IPS-15b (cell line): ENCODE data around the gene RTF2.

Experiments
- H3K27me3 ChIP-seq: one replicate; pipeline ENCODE4 v1.6.1; 2013; ENCODE audit warnings: low read length; ENCODE audit not compliant: control insufficient read depth, insufficient read depth
- H3K36me3 ChIP-seq: one replicate; pipeline ENCODE4 v1.6.1; 2013; ENCODE audit warnings: low read length; ENCODE audit not compliant: control insufficient read depth, insufficient read depth
- H3K4me1 ChIP-seq: one replicate; pipeline ENCODE4 v1.6.1; 2013; ENCODE audit warnings: mild to moderate bottlenecking, low read length; ENCODE audit not compliant: control insufficient read depth, insufficient read depth
- H3K4me3 ChIP-seq: one replicate; pipeline ENCODE4 v1.5.1; 2013; ENCODE audit warnings: low read depth, low read length
- H3K9ac ChIP-seq: one replicate; pipeline ENCODE4 v1.6.1; 2013; ENCODE audit warnings: low read depth, mild to moderate bottlenecking, low read length
- H3K9me3 ChIP-seq: one replicate; pipeline ENCODE4 v1.6.1; 2013; ENCODE audit warnings: mild to moderate bottlenecking, low read length; ENCODE audit not compliant: control insufficient read depth, insufficient read depth

RTF2 gene

GRCh38 chr20:56440346-56441007, 27.9 kb upstream of the RTF2 start:
- Histone ChIP-seq H3K36me3 (no peaks in the 10 kb centered on the region), H3K9ac (no peak overlapping the region), H3K4me1 (no peaks in the 10 kb centered on the region), H3K27me3 (no peaks in the 10 kb centered on the region), H3K9me3 (no peaks in the 10 kb centered on the region), H3K4me3 (no peak overlapping the region)

- Histone ChIP-seq H3K9ac (no peak overlapping the region), H3K4me1 (peaks cover 4% of the 10 kb centered on the region), H3K27me3 (no peaks in the 10 kb centered on the region), H3K36me3 (no peaks in the 10 kb centered on the region), H3K4me3 (no peak overlapping the region), H3K9me3 (no peaks in the 10 kb centered on the region)
Observed at GRCh38 chr20:56442389-56443365, 25.8 kb upstream of the RTF2 start.

GRCh38 chr20:56443654-56444540, 24.5 kb upstream of the RTF2 start:
- H3K9ac ChIP-seq: no peak overlapping the region
- H3K4me1 ChIP-seq: peaks cover 4% of the 10 kb centered on the region
- no peaks in the 10 kb centered on the region for H3K9me3 ChIP-seq
- no peak overlapping the region for H3K4me3 ChIP-seq
- no peaks in the 10 kb centered on the region for H3K27me3 ChIP-seq
- no peaks in the 10 kb centered on the region for H3K36me3 ChIP-seq

GRCh38 chr20:56445130-56445529, 23.3 kb upstream of the RTF2 start:
- no peak overlapping the region for H3K4me3 ChIP-seq
- H3K9ac ChIP-seq: no peak overlapping the region
- H3K4me1 ChIP-seq: peaks cover 4% of the 10 kb centered on the region
- H3K9me3 ChIP-seq: no peaks in the 10 kb centered on the region
- H3K27me3 ChIP-seq: no peaks in the 10 kb centered on the region
- no peaks in the 10 kb centered on the region for H3K36me3 ChIP-seq

GRCh38 chr20:56445540-56445939, 22.9 kb upstream of the RTF2 start:
- H3K36me3 ChIP-seq: no peaks in the 10 kb centered on the region
- no peak overlapping the region for H3K4me3 ChIP-seq
- H3K9ac ChIP-seq: no peak overlapping the region
- no peaks in the 10 kb centered on the region for H3K27me3 ChIP-seq
- no peaks in the 10 kb centered on the region for H3K9me3 ChIP-seq
- H3K4me1 ChIP-seq: peaks cover 4% of the 10 kb centered on the region

- H3K36me3 ChIP-seq: no peaks in the 10 kb centered on the region
- no peak overlapping the region for H3K4me3 ChIP-seq
- no peaks in the 10 kb centered on the region for H3K27me3 ChIP-seq
- H3K9me3 ChIP-seq: no peaks in the 10 kb centered on the region
- peaks cover 4% of the 10 kb centered on the region for H3K4me1 ChIP-seq
- H3K9ac ChIP-seq: no peak overlapping the region
Observed at GRCh38 chr20:56447227-56447626, 21.2 kb upstream of the RTF2 start.

- Histone ChIP-seq H3K4me3 (no peak overlapping the region), H3K9ac (no peak overlapping the region), H3K36me3 (no peaks in the 10 kb centered on the region), H3K27me3 (no peaks in the 10 kb centered on the region), H3K4me1 (peaks cover 4% of the 10 kb centered on the region), H3K9me3 (no peaks in the 10 kb centered on the region)
Observed at GRCh38 chr20:56449459-56449858, 19.0 kb upstream of the RTF2 start.

- Histone ChIP-seq H3K9ac (no peak overlapping the region), H3K4me3 (no peak overlapping the region), H3K9me3 (no peaks in the 10 kb centered on the region), H3K36me3 (no peaks in the 10 kb centered on the region), H3K4me1 (peaks cover 4% of the 10 kb centered on the region), H3K27me3 (no peaks in the 10 kb centered on the region)
Observed at GRCh38 chr20:56451056-56451765, 17.2 kb upstream of the RTF2 start.

- no peaks in the 10 kb centered on the region for H3K9me3 ChIP-seq
- no peaks in the 10 kb centered on the region for H3K27me3 ChIP-seq
- H3K4me1 ChIP-seq: no peaks in the 10 kb centered on the region
- no peaks in the 10 kb centered on the region for H3K36me3 ChIP-seq
- no peak overlapping the region for H3K9ac ChIP-seq
- no peak overlapping the region for H3K4me3 ChIP-seq
Observed at GRCh38 chr20:56453352-56453751, 15.1 kb upstream of the RTF2 start.

GRCh38 chr20:56454754-56455153, 13.7 kb upstream of the RTF2 start:
- no peak overlapping the region for H3K4me3 ChIP-seq
- H3K27me3 ChIP-seq: no peaks in the 10 kb centered on the region
- no peaks in the 10 kb centered on the region for H3K4me1 ChIP-seq
- H3K9ac ChIP-seq: no peak overlapping the region
- H3K36me3 ChIP-seq: no peaks in the 10 kb centered on the region
- no peaks in the 10 kb centered on the region for H3K9me3 ChIP-seq
